HepG2 (cell line): ENCODE results near the gene GSC2. TPM values are rescaled to one million over a fixed set of nuclear protein-coding genes. Genes with fewer than 3 reads are reported as not detected.

Experiments
- ATAC-seq: fragments of 200-7000 bp; cut with Tn5 transposase; 3 replicates; pipeline ENCODE4 v1.9.1; 2020; ENCODE audit warnings: mild to moderate bottlenecking, moderate library complexity
- BruUV-seq: library from RNA; stranded (reverse); fragments of 400-500 nt; replicated peaks from 2 replicates; lab custom pipeline; 2021; lab: Mats Ljungman, UMichigan
- CTCF ChIA-PET: fragments of 300-600 bp; formaldehyde crosslinking; extraction: SDS; loops from one replicate; lab custom pipeline; 2021; ENCODE audit warnings: low total read pairs, inconsistent platforms, low intra/inter-chr PET ratio; lab: Yijun Ruan, JAX
- POLR2A ChIA-PET: fragments of 350-600 bp; sonication (Branson Sonifier 250); formaldehyde crosslinking; loops from one replicate; lab custom pipeline; 2020; ENCODE audit warnings: antibody characterized with exemption, inconsistent platforms; lab: Yijun Ruan, JAX
- DNase-seq: peaks from one replicate; pipeline ENCODE4 v3.0.0-alpha.2; 2015; ENCODE audit warnings: low spot score
- FAIRE-seq: peaks from 3 replicates; lab custom pipeline; 2011; peaks lifted over from hg19 to GRCh38; lab: Jason Lieb, UNC
- H2AFZ ChIP-seq: one replicate; pipeline ENCODE4 v1.6.1; 2011; ENCODE audit warnings: low read length, inconsistent platforms
- H3K27ac ChIP-seq: fragments of 300-600 bp; 3 replicates; pipeline ENCODE4 v1.8.0; 2011; ENCODE audit warnings: mixed run types, mild to moderate bottlenecking, mixed read lengths, low read length, inconsistent platforms; ENCODE audit not compliant: insufficient read depth; ENCODE audit errors: extremely low read length
- H3K27me3 ChIP-seq, 2 experiments: fragments of 200-600 bp in 1 of 2; 2 replicates in 1 of 2; 3 replicates in 1 of 2; pipeline versions ENCODE4 v1.6.0 to v1.8.0; 2011; ENCODE audit warnings: low read length in 2 of 2, mild to moderate bottlenecking in 2 of 2, moderate library complexity in 2 of 2, inconsistent platforms in 1 of 2; ENCODE audit not compliant: insufficient read depth in 2 of 2, control insufficient read depth in 1 of 2
- H3K36me3 ChIP-seq, 2 experiments: fragments of 200-600 bp in 1 of 2; replicated peaks in 1 of 2; 2 replicates in 1 of 2; 3 replicates in 1 of 2; pipeline versions ENCODE4 v1.5.1 to v1.8.0; 2011; ENCODE audit warnings: low read length in 2 of 2, inconsistent platforms in 1 of 2; ENCODE audit not compliant: insufficient read depth in 2 of 2, control insufficient read depth in 1 of 2
- H3K4me1 ChIP-seq: 2 replicates; pipeline ENCODE4 v1.5.1; 2012; ENCODE audit warnings: low read length, inconsistent platforms; ENCODE audit not compliant: insufficient read depth
- H3K4me2 ChIP-seq: 2 replicates; pipeline ENCODE4 v1.6.0; 2011; ENCODE audit warnings: low read depth, low read length, inconsistent platforms
- H3K4me3 ChIP-seq, 3 experiments: fragments of 200-600 bp in 1 of 3; sonication (generic), shearing (Covaris generic) in 1 of 3; replicated peaks in 1 of 3; 2 replicates each; pipeline ENCODE4 v1.5.1; 2011 to 2016; ENCODE audit warnings: low read length in 3 of 3, inconsistent platforms in 2 of 3, low read depth in 2 of 3, mild to moderate bottlenecking in 2 of 3, control low read depth in 1 of 3, mixed read lengths in 1 of 3; ENCODE audit not compliant: insufficient read depth in 1 of 3
- H3K79me2 ChIP-seq: one replicate; pipeline ENCODE4 v1.6.1; 2011; ENCODE audit warnings: low read length, inconsistent platforms; ENCODE audit not compliant: insufficient read depth
- H3K9ac ChIP-seq: 2 replicates; pipeline ENCODE4 v1.6.0; 2011; ENCODE audit warnings: mild to moderate bottlenecking, low read depth, low read length, inconsistent platforms; ENCODE audit not compliant: insufficient read depth
- H3K9me3 ChIP-seq: 2 replicates; pipeline ENCODE4 v1.5.1; 2012; ENCODE audit warnings: mild to moderate bottlenecking, low read length
- H4K20me1 ChIP-seq: 2 replicates; pipeline ENCODE4 v1.6.0; 2011; ENCODE audit warnings: inconsistent platforms, mild to moderate bottlenecking, low read length, moderate library complexity; ENCODE audit not compliant: insufficient read depth
- CHCHD3 ChIP-seq: sonication (generic); formaldehyde crosslinking; IDR thresholded peaks from 2 replicates; pipeline ENCODE4 v1.8.0; 2022; ENCODE audit warnings: mild to moderate bottlenecking, missing genetic modification reagents, moderate library complexity
- HOXA5 ChIP-seq: sonication (generic); formaldehyde crosslinking; IDR thresholded peaks from 2 replicates; pipeline ENCODE4 v1.4.0; 2020; ENCODE audit warnings: missing genetic modification reagents
- MXI1 ChIP-seq: IDR thresholded peaks from 3 replicates; pipeline ENCODE4 v1.6.1; 2012; ENCODE audit warnings: low read depth, low read length, inconsistent platforms, borderline replicate concordance
- NFYB ChIP-seq: sonication (generic); formaldehyde crosslinking; IDR thresholded peaks from 2 replicates; pipeline ENCODE4 v1.4.0; 2020; ENCODE audit warnings: missing genetic modification reagents
- RBFOX2 ChIP-seq: fragments of 200-400 bp; formaldehyde crosslinking; IDR thresholded peaks from 2 replicates; pipeline ENCODE4 v1.6.1; 2017; ENCODE audit warnings: low read depth, mild to moderate bottlenecking, low read length
- WGBS: methylation state at CpG from one replicate; pipeline ENCODE4 v1.1.6; 2017; ENCODE audit warnings: low lambda C conversion rate; 5-methylcytosine and 5-hydroxymethylcytosine counted together
- in situ Hi-C: cut with HindIII; loops from 2 replicates; pipeline ENCODE4 v1.10.0; 2017; ENCODE audit warnings: low pct_unique_long_range_greater_than_20kb; ENCODE audit not compliant: extremely low pct_ligation_motif_present
- intact Hi-C: fragments of 100-400 bp; cut with micrococcal nuclease; formaldehyde crosslinking; loops from one replicate; pipeline ENCODE4 v1.10.0; 2022; ENCODE audit not compliant: unreplicated experiment
- polyA plus RNA-seq, 8 experiments: library from polyadenylated mRNA; depleted of rRNA in 3 of 8; stranded (reverse) in 7 of 8; unstranded in 1 of 8; fragments of >200 nt; fragmentation: Illumina TruSeq in 4 of 8; extraction: Trizol in 4 of 8; gene quantifications; 2 replicates each; pipeline versions ENCODE4 v1.2.1 to v1.2.3, GENCODE V29; 2011 to 2016; ENCODE audit warnings: low read depth in 4 of 8, missing spikeins in 1 of 8, mixed read lengths in 1 of 8; ENCODE audit not compliant: insufficient read depth in 1 of 8
- total RNA-seq, 5 experiments: library from RNA; depleted of rRNA; stranded (reverse); fragments of >200 nt; fragmentation: Illumina TruSeq; extraction: Trizol; gene quantifications; 2 replicates each; pipeline ENCODE4 v1.2.3, GENCODE V29; 2016; ENCODE audit warnings: low read depth in 1 of 5

Gene GSC2
- total and polyA plus RNA-seq, 2 of the 13 experiments (the other 11 are each of a cell fraction or from before 2014, with no cell fraction given) = not detected

GRCh38 chr22:19134874-19135273, 15.2 kb downstream of the GSC2 start:
- FAIRE-seq (no peak), ATAC-seq (no peak), DNase-seq (no peak)
- Histone ChIP-seq H3K79me2 (no peaks in the 10 kb centered on the region), H3K4me2 (no peak overlapping the region), H3K9ac (no peak overlapping the region), H3K27ac (no peak overlapping the region), H3K36me3 (peaks cover 20 to 56% of the 10 kb centered on the region in 2 experiments; a peak in 4 of 5 replicates), H3K4me3 (no peak overlapping the region), H3K27me3 (no peaks in the 10 kb centered on the region), H3K9me3 (no peaks in the 10 kb centered on the region), H3K4me1 (no peaks in the 10 kb centered on the region), H2AFZ (no peak overlapping the region), H4K20me1 (no peaks in the 10 kb centered on the region)
- 100% methylated on average over 12 of the region's 18 CpGs for WGBS
- ChIA-PET CTCF (no interaction called here), POLR2A (interaction anchor here (1.3 kb wide), 1 partner anchor 13 kb away, joined by 3 read pairs; the partner anchor contains the start of gene DGCR2)
- no TSS peak for BruUV-seq
- in situ Hi-C loops = no loop called here
- intact Hi-C loops = no loop called here
- TF ChIP-seq RBFOX2 (0 out of 2 replicates have a peak, but pooled peaks have one; percentile 14), NFYB (CRISPR knock-in tag) (no peak)

DNA sequence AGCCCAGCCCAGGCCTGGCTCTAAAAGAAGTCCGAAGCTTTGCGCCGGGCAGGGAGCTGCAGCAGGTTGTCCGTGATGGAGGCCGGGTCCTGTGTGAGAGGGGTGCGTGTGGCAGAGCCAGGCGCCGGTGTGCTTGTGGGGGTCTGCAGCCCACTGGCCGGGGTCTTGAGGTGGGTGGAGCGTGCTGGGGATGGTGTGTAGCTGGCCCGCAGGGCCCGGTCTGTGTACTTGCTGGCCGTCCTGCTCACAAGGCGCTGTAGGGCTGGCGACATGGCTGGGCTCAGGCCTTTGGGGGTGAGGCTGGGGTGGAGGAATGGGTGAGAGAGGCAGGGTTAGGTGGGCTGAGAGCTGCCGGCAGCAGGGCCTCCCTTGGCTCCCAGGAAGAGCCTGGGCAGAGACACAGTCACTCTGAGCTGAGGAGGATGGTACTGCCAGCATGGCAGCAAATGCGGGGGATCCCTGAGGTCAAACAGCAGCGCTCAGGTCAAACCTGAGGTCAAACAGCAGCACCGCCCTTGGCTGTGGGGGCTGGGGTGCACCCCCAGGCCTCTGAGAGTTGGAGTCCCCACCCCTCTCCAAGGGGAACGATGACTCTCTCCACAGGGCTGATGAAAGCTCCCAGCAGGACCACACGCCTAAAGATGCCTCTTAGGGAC, 15.8 kb downstream of the GSC2 start:
- Histone ChIP-seq H4K20me1 (no peaks in the 10 kb centered on the region), H2AFZ (no peak overlapping the region), H3K36me3 (peaks cover 16 to 50% of the 10 kb centered on the region in 2 experiments; a peak in 4 of 5 replicates), H3K79me2 (no peaks in the 10 kb centered on the region), H3K27ac (no peak overlapping the region), H3K4me3 (no peak overlapping the region), H3K4me2 (no peak overlapping the region), H3K9ac (no peak overlapping the region), H3K27me3 (0 out of 5 replicates have a peak, but pooled peaks cover 0 to under 1% of the 10 kb centered on the region in 2 experiments), H3K4me1 (no peaks in the 10 kb centered on the region), H3K9me3 (no peaks in the 10 kb centered on the region)
- ChIA-PET CTCF (no interaction called here), POLR2A (interaction anchor here (1.3 kb wide), 1 partner anchor 13 kb away, joined by 3 read pairs; the partner anchor contains the start of gene DGCR2)
- FAIRE-seq (no peak), ATAC-seq (no peak), DNase-seq (no peak)
- WGBS = 98% methylated on average over 15 of the region's 21 CpGs
- intact Hi-C loops = no loop called here
- no TSS peak for BruUV-seq
- no peak for TF ChIP-seq MXI1
- no peak for TF ChIP-seq HOXA5 (CRISPR knock-in tag)
- no peak for TF ChIP-seq CHCHD3 (CRISPR knock-in tag)
- in situ Hi-C loops = no loop called here
